Endothelial cell of umbilical vein (primary cell): Measurements from ENCODE around the gene NFKBIE.

Experiments
- CTCF ChIP-seq, 2 donors: IDR thresholded peaks; 1 replicate in 1 of 2; 2 replicates in 1 of 2; pipeline ENCODE4 v1.5.1; 2011; ENCODE audit warnings: low read length in 2 of 2, mild to moderate bottlenecking in 2 of 2, moderate library complexity in 2 of 2, control low read depth in 1 of 2, inconsistent platforms in 1 of 2, low read depth in 1 of 2; ENCODE audit not compliant: insufficient read depth in 1 of 2; ENCODE audit errors: extremely low read depth in 1 of 2
- EZH2 ChIP-seq: IDR thresholded peaks from 2 replicates; pipeline ENCODE4 v1.6.1; 2012; ENCODE audit warnings: borderline replicate concordance, low read depth, mild to moderate bottlenecking, moderate library complexity, low read length, inconsistent platforms; ENCODE audit not compliant: severe bottlenecking
- FOS ChIP-seq: IDR thresholded peaks from 2 replicates; pipeline ENCODE4 v1.6.1; 2011; ENCODE audit warnings: mild to moderate bottlenecking, low read length, moderate library complexity, borderline replicate concordance; ENCODE audit not compliant: insufficient read depth
- GATA2 ChIP-seq: IDR thresholded peaks from 2 replicates; pipeline ENCODE4 v1.7.0; 2011; ENCODE audit warnings: low read depth, mild to moderate bottlenecking, moderate library complexity, mixed read lengths, low read length; ENCODE audit not compliant: insufficient read length, insufficient read depth
- JUN ChIP-seq: IDR thresholded peaks from 2 replicates; pipeline ENCODE4 v1.6.1; 2011; ENCODE audit warnings: borderline replicate concordance, low read depth; ENCODE audit not compliant: insufficient read length, insufficient read depth
- MAX ChIP-seq: IDR thresholded peaks from 2 replicates; pipeline ENCODE4 v1.6.1; 2011; ENCODE audit not compliant: insufficient read depth, insufficient read length
- POLR2A ChIP-seq: IDR thresholded peaks from 2 replicates; pipeline ENCODE4 v1.6.1; 2012; ENCODE audit warnings: low read depth, mild to moderate bottlenecking, control low read depth, low read length
- POLR2AphosphoS5 ChIP-seq: IDR thresholded peaks from 2 replicates; pipeline ENCODE4 v1.6.1; 2012; ENCODE audit warnings: low read depth, mild to moderate bottlenecking, control low read depth, low read length, moderate library complexity; ENCODE audit not compliant: insufficient read depth

GRCh38 chr6:44256775-44257024, 8.7 kb downstream of the NFKBIE start:
- TF ChIP-seq CTCF (IDR thresholded peaks at IDR 0.05; ENCODE audit: extremely low read depth in 1 of 2, insufficient read depth in 1 of 2, low read depth in 1 of 2, low read length in 2 of 2) (no peak), JUN (no peak), POLR2A (no peak), POLR2AphosphoS5 (no peak), MAX (no peak), EZH2 (no peak), FOS (no peak), GATA2 (no peak)
